GM12892 (cell line): ENCODE data around the gene PRKAG2.

Source experiments
- DNase-seq: peaks from one replicate; pipeline ENCODE4 v3.0.0; 2011; ENCODE audit not compliant: insufficient read length
- FAIRE-seq: peaks from 2 replicates; lab custom pipeline; 2011; peaks lifted over from hg19 to GRCh38; lab: Jason Lieb, UNC
- POLR2A ChIP-seq: IDR thresholded peaks from 2 replicates; pipeline ENCODE4 v1.6.1; 2011; ENCODE audit warnings: low read depth, low read length, control low read depth
- POLR2AphosphoS5 ChIP-seq: IDR thresholded peaks from 2 replicates; pipeline ENCODE4 v1.6.1; 2011; ENCODE audit warnings: low read depth, low read length, control low read depth
- TAF1 ChIP-seq: IDR thresholded peaks from 2 replicates; pipeline ENCODE4 v1.6.1; 2011; ENCODE audit warnings: low read depth, mild to moderate bottlenecking, control low read depth, low read length, borderline replicate concordance

Gene PRKAG2

DNA sequence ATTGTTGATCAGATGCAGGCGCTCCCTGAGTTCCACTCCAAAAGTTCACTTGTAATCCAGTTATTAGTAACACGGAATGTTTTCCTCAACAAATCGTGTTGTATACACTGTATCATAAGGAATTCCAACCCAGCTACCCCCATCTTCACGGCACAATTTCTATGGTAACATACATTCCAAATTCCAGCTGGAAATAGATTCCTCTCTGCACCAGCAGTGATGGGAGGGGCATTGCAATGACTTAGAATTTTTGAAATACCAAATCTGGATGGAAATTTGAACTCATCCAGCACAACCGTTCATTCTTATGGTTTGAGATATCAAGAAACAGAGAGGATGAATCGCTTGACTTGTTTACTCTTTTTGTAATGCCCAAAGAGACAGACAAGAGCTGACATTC lies 318.3 kb downstream of the PRKAG2 start:
- DNase-seq = no peak
- FAIRE-seq = no peak
- no peak for TF ChIP-seq TAF1
- TF ChIP-seq POLR2A = no peak
- TF ChIP-seq POLR2AphosphoS5 = no peak

GRCh38 chr7:151556592-151556991 lies 320.3 kb downstream of the PRKAG2 start:
- FAIRE-seq = no peak
- DNase-seq = no peak
- no peak for TF ChIP-seq TAF1
- no peak for TF ChIP-seq POLR2A
- no peak for TF ChIP-seq POLR2AphosphoS5

- DNase-seq = no peak
- TF ChIP-seq TAF1 (no peak), POLR2A (no peak), POLR2AphosphoS5 (no peak)
- no peak for FAIRE-seq
Observed at GRCh38 chr7:151553356-151553755, 323.6 kb downstream of the PRKAG2 start.

DNA sequence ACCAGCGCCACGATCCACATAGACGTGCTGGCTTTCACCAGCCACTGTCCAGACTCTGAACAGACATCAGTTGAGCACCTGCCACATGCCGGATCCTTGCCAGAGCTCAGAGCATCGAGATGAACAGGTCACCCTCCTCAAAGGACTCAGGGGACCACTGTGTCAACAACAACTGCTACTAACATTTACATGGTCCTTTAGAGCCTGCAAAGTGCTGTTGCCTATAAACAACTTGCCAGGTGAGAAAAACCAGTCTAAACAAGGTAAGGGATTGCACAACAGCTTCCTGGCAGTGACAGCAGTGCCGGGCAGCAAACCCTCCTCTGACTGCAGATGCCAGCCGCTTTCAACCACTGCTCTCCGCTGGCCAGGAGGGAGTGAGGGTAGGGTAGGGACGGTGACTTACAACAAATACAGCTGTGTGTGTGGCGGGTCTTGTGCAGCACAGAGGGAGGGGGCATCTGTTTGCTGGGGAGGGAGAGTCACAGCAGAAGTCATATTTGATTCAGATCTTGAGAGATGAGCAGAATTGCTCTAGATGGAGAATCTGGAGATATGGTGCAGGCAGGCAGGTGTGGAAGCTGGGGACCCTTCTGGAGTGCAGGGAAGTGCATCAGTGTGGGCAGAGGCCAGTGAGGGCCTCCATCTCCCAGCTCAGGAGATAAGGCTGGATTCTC lies 324.4 kb downstream of the PRKAG2 start:
- no peak for FAIRE-seq
- no peak for DNase-seq
- TF ChIP-seq POLR2AphosphoS5 (no peak), POLR2A (no peak)

GRCh38 chr7:151551820-151552219 lies 325.1 kb downstream of the PRKAG2 start:
- TF ChIP-seq TAF1 (no peak), POLR2AphosphoS5 (no peak), POLR2A (no peak)

GRCh38 chr7:151550656-151551286 lies 326.1 kb downstream of the PRKAG2 start:
- no peak for DNase-seq
- no peak for FAIRE-seq
- no peak for TF ChIP-seq TAF1
- TF ChIP-seq POLR2A = no peak
- no peak for TF ChIP-seq POLR2AphosphoS5

More at GRCh38 chr7:151551820-151552219, 325.1 kb downstream of the PRKAG2 start:
- no peak for FAIRE-seq
- DNase-seq = no peak

DNA sequence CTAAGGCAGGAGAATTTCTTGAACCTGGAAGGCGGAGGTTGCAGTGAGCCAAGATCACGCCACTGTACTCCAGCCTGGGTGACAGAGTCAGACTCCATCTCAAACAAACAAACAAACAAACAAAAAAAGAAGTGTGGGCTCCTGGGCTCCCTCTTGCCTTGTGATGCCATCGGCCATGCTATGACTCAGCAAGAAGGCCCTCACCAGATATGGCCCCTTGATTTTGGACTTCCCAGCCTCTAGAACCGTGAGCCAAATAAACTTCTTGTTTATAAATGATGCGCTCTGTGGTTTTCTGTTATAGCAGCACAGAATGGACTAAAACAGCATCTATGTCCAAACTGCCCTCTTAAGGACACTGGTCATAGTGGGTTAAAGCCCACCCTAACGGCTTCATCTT lies 327.3 kb downstream of the PRKAG2 start:
- FAIRE-seq = no peak

GRCh38 chr7:151549083-151549482 lies 327.8 kb downstream of the PRKAG2 start:
- TF ChIP-seq TAF1 (no peak), POLR2AphosphoS5 (no peak), POLR2A (no peak)
- FAIRE-seq (no peak), DNase-seq (no peak)

More for the DNA sequence above, 327.3 kb downstream of the PRKAG2 start:
- TF ChIP-seq POLR2AphosphoS5 = no peak
- no peak for TF ChIP-seq POLR2A
- TF ChIP-seq TAF1 = no peak
- no peak for DNase-seq

DNA sequence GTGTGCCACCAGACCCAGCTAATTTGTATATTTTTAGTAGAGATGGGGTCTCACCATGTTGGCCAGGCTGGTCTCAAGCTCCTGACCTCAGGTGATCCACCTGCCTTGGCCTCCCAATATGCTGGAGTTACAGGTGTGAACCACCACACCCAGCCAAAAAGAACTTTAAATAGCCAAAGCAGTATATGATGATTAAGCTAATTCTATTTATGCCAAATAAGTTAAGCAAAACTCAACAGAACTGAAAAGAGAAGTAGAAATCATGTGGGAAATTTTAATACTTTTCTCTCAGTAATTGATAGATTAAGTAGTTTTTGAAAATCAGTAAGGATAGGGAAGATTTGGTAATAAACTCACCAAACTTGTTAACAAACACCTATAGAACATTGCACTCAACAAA lies 332.7 kb downstream of the PRKAG2 start:
- DNase-seq (no peak), FAIRE-seq (no peak)
- TF ChIP-seq POLR2AphosphoS5 (no peak), POLR2A (no peak), TAF1 (no peak)

GRCh38 chr7:151542606-151543130 lies 334.2 kb downstream of the PRKAG2 start:
- FAIRE-seq = no peak
- DNase-seq = no peak
- no peak for TF ChIP-seq POLR2A
- TF ChIP-seq TAF1 = no peak
- TF ChIP-seq POLR2AphosphoS5 = no peak

DNA sequence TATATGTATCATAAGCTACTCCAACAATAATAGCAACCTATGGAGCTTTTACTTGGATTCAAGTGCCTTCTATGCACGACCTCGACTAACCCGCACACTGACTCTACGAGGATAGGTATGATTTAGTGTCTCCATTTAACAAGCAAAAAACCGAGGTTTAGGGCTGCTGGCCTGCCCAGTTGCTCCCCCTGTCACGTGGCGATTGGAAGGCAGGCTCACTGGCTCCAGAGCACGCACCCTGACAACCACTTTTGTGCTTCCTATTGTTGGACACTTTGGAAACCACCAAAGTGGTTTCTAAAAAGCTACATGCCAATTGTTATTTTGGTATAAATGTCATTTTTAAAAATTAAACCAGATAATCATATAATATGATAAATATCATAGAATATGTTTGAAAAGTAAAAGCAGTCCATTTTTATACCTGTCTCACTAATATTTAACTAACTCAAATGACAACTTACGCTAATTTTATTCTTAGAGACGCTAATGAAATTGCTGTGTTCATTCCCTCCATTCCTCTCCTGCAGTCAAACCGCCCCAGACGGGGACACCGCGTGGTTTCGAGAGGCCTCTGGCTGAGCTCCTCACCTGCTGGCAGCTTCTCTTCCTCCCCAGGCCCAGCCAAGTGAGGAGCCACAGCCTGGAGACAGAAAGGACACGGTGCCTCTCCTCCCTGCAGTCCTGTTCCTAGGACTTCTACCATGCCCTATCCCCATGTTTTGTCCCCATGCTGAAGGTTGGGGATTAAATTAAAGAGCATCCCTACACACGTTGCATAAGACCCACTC lies 335.0 kb downstream of the PRKAG2 start:
- TF ChIP-seq POLR2A (no peak), POLR2AphosphoS5 (no peak), TAF1 (no peak)
- DNase-seq (no peak), FAIRE-seq (no peak)

GRCh38 chr7:151540146-151540545 lies 336.8 kb downstream of the PRKAG2 start:
- no peak for DNase-seq
- FAIRE-seq = no peak
- TF ChIP-seq TAF1 (no peak), POLR2AphosphoS5 (no peak), POLR2A (no peak)
